ENCODE measurements around the gene IGHMBP2. TPM values are rescaled to one million over a fixed set of nuclear protein-coding genes. Genes with fewer than 3 reads are reported as not detected.

The IGHMBP2 gene
- total and polyA plus RNA-seq, 2 experiments from 2014 or later: 14.3 to 27.7 TPM

DNA sequence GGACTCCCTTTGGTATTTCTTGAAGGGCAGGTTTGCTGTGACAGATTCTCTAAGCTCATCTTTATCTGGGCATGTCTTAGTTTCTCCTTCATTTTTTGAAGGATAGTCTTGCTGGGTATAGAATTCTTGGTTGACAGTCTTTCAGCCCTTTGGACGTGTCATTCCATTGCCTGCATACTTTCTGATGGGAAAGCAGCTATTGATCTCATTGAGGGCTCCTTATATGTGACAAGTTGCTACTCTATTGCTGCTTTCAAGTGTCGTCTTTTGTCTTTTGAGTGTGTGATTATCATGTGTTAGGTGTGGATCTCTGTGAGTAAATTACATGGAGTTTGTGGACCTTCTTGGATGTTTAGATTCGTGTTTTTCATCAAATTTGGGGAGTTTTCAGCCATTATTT, 21.9 kb downstream of the IGHMBP2 start:
- Histone ChIP-seq H3K4me1 (ENCODE audit: insufficient read depth) (no peaks in the 10 kb centered on the region), H3F3A (replicated peaks; ENCODE audit: low read depth) (no peaks in the 10 kb centered on the region), H4K20me1 (replicated peaks; ENCODE audit: insufficient read depth) (peaks cover 7% of the 10 kb centered on the region; the same call in 1 of the 2 replicates), H3K36me3 (ENCODE audit: insufficient read depth) (peaks cover 29% of the 10 kb centered on the region), H3K9me2 (ENCODE audit: insufficient read depth) (no peaks in the 10 kb centered on the region), H3K79me2 (replicated peaks; ENCODE audit: insufficient read depth) (0 out of 2 replicates have a peak, but pooled peaks cover 3% of the 10 kb centered on the region), H3K4me2 (no peak overlapping the region), H3K27me3 (ENCODE audit: insufficient read depth) (no peaks in the 10 kb centered on the region), H3K4me3 (no peak overlapping the region), H3K27ac (ENCODE audit: low read depth) (no peak overlapping the region), H2AFZ (no peak overlapping the region)
- TF ChIP-seq EZH2 (IDR thresholded peaks at IDR 0.05; ENCODE audit: low read depth, unreplicated experiment) (no peak), POLR2AphosphoS5 (IDR thresholded peaks at IDR 0.05; ENCODE audit: low read depth) (no peak), ZNF114 (CRISPR knock-in tag; IDR thresholded peaks at IDR 0.05) (no peak), NANOG (IDR thresholded peaks at IDR 0.05; ENCODE audit: borderline replicate concordance) (no peak), CREB1 (CRISPR knock-in tag; IDR thresholded peaks at IDR 0.05; ENCODE audit: low read depth) (no peak), REST (IDR thresholded peaks at IDR 0.05; ENCODE audit: unreplicated experiment) (no peak)
- TF ChIP-seq, protein P1, sequence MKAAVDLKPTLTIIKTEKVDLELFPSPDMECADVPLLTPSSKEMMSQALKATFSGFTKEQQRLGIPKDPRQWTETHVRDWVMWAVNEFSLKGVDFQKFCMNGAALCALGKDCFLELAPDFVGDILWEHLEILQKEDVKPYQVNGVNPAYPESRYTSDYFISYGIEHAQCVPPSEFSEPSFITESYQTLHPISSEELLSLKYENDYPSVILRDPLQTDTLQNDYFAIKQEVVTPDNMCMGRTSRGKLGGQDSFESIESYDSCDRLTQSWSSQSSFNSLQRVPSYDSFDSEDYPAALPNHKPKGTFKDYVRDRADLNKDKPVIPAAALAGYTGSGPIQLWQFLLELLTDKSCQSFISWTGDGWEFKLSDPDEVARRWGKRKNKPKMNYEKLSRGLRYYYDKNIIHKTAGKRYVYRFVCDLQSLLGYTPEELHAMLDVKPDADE (IDR thresholded peaks at IDR 0.05): no peak
- ATAC-seq: no peak
- H3K4me1 Mint-ChIP-seq: no peaks in the 10 kb centered on the region
- H3K27ac Mint-ChIP-seq: no peak overlapping the region
- H3K9me3 Mint-ChIP-seq: peaks cover 20% of the 10 kb centered on the region
- peaks cover 81% of the 10 kb centered on the region for H3K36me3 Mint-ChIP-seq (ENCODE audit: low read depth)
- peaks cover 3% of the 10 kb centered on the region for H3K27me3 Mint-ChIP-seq (ENCODE audit: insufficient read depth, low read depth, poor library complexity)
- no peak for DNase-seq (ENCODE audit: low spot score)
- H3K4me3 Mint-ChIP-seq: no peak overlapping the region

DNA sequence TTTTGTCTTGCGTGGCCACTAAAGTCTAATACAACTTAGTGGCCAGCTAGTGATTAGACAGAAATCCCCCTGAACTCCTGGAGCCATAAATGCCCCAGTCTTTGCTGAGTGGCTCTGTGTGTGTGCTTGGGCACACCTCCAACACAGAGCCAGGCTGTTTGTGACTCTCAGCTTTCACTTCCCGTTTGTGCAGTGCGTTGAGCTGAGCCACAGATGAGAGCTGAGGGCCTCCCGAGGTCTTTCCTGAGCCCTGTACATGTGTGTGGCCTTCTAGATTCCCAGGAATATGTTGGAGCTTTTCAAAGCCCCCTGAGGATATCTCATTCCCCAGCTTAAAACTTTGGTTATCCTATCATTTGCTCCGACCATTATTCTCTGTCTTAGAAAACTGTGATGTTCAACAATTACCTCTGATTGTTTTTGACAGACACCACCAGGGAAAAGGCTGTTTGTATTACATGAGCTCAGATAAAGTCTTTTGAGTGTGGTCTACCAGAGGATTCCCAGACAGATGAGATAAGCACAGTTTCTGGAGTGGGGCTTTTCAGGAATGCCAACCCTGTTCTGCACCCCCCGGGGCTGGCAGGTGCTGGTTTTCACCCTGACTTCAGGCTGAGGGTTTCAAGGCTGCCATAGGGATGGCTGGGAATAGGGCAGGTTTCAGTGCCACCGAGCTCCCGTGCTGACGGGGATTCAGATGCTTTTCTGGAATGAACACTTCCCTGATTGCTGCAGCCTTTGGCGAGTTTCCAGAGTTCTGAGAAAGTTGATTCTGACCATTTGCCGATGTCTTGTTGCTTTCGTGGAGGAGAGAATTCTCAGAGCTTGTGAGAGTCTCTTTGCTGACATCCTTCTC, 23.8 kb downstream of the IGHMBP2 start:
- DNase-seq (ENCODE audit: low spot score): no peak
- H3K4me3 Mint-ChIP-seq: no peak overlapping the region
- H3K27ac ChIP-seq (ENCODE audit: low read depth): no peak overlapping the region
- H3K4me1 Mint-ChIP-seq: no peaks in the 10 kb centered on the region
- no peaks in the 10 kb centered on the region for H3F3A ChIP-seq (replicated peaks; ENCODE audit: low read depth)
- H3K9me3 Mint-ChIP-seq: peaks cover 20% of the 10 kb centered on the region
- no peaks in the 10 kb centered on the region for H3K9me2 ChIP-seq (ENCODE audit: insufficient read depth)
- H3K27me3 ChIP-seq (ENCODE audit: insufficient read depth): no peaks in the 10 kb centered on the region
- no peak overlapping the region for H3K4me2 ChIP-seq
- no peak for ATAC-seq
- no peaks in the 10 kb centered on the region for H3K4me1 ChIP-seq (ENCODE audit: insufficient read depth)
- no peak overlapping the region for H3K4me3 ChIP-seq
- peaks cover 3% of the 10 kb centered on the region; the same call in 1 of the 2 replicates for H4K20me1 ChIP-seq (replicated peaks; ENCODE audit: insufficient read depth)
- peaks cover 29% of the 10 kb centered on the region for H3K36me3 ChIP-seq (ENCODE audit: insufficient read depth)
- H3K27me3 Mint-ChIP-seq (ENCODE audit: insufficient read depth, low read depth, poor library complexity): peaks cover 2% of the 10 kb centered on the region
- TF ChIP-seq ZNF114 (CRISPR knock-in tag; IDR thresholded peaks at IDR 0.05): no peak
- no peak for TF ChIP-seq STAT1 (IDR thresholded peaks at IDR 0.05; ENCODE audit: unreplicated experiment)
- TF ChIP-seq ZNF331 (CRISPR knock-in tag; IDR thresholded peaks at IDR 0.05; ENCODE audit: low read depth): no peak
- TF ChIP-seq CREB1 (CRISPR knock-in tag; IDR thresholded peaks at IDR 0.05; ENCODE audit: low read depth): no peak
- no peak for TF ChIP-seq EZH2phosphoT487 (IDR thresholded peaks at IDR 0.05; ENCODE audit: unreplicated experiment)
- TF ChIP-seq, protein P1 (IDR thresholded peaks at IDR 0.05): no peak
- H3K36me3 Mint-ChIP-seq (ENCODE audit: low read depth): peaks cover 77% of the 10 kb centered on the region
- H2AFZ ChIP-seq: no peak overlapping the region
- H3K27ac Mint-ChIP-seq: no peak overlapping the region
- H3K79me2 ChIP-seq (replicated peaks; ENCODE audit: insufficient read depth): 0 out of 2 replicates have a peak, but pooled peaks cover 3% of the 10 kb centered on the region
